ENCODE results near the gene CDH23. TPM values are rescaled to one million over a fixed set of nuclear protein-coding genes. Genes with fewer than 3 reads are reported as not detected.

Gene CDH23
- polyA plus RNA-seq, 2 of the 4 experiments (the other 2 are of a cell fraction) = 1.1 to 2.3 TPM

DNA sequence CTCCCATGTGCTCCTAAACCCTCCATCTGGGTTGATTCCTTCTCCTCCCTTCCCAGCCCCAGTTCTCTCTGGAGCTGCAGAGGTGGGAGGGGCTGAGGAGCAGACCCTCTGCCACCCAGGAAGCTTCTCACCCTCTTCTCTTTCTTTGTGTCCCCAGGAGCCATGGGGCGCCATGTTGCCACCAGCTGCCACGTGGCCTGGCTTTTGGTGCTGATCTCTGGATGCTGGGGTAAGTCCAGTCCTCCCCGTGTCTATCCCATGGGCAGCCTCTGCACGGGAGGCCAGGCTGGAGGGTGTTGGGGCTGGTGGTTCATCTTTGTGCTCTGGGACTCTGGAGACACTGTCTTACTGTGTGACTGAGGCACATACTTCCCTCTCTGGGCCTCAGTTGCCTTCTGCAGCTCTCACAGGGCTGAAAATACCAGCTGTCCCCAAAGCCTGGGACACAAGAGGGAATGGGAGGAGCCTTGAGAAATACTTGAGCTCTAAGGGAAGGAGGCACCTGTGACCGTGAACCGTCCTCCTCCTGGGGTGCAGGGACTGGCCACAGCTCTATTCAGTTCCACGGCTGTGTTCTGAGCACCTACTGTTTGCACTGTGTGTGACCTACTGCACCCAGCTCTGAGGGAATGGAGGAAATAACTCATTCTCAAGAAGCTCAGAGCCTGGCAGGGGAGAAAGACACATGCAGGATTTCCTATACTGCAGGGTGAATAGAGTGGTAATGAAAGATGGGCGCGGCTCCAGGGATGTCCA, 43.1 kb downstream of the CDH23 start:
- H3K4me3 ChIP-seq = no peak overlapping the region
- H3K9me3 ChIP-seq = no peaks in the 10 kb centered on the region
- DNase-seq (ENCODE audit: low read depth in 1 of 2, low spot score in 1 of 2) (no peak), FAIRE-seq (no peak), ATAC-seq (no peak)
- no peaks in the 10 kb centered on the region for H3K4me1 ChIP-seq
- no peak overlapping the region for H3K4me2 ChIP-seq
- POLR2A ChIA-PET = no interaction called here
- TF ChIP-seq HOXB5 (CRISPR knock-in tag; IDR thresholded peaks at IDR 0.05) = no peak
- TF ChIP-seq, protein P1, sequence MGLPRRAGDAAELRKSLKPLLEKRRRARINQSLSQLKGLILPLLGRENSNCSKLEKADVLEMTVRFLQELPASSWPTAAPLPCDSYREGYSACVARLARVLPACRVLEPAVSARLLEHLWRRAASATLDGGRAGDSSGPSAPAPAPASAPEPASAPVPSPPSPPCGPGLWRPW (IDR thresholded peaks at IDR 0.05) = no peak
- no peak for TF ChIP-seq EHF (CRISPR knock-in tag; IDR thresholded peaks at IDR 0.05)
- TF ChIP-seq SREBF2 (IDR thresholded peaks at IDR 0.05) = no peak
- TF ChIP-seq RFX5 (IDR thresholded peaks at IDR 0.05) = no peak
- TF ChIP-seq CHD4 (IDR thresholded peaks at IDR 0.05; ENCODE audit: borderline replicate concordance) = no peak
- no peak for TF ChIP-seq ZNF302 (CRISPR knock-in tag; IDR thresholded peaks at IDR 0.05)
- no peak for TF ChIP-seq NPAS2 (CRISPR knock-in tag; IDR thresholded peaks at IDR 0.05; ENCODE audit: borderline replicate concordance)
- no peak for TF ChIP-seq FOXS1 (CRISPR knock-in tag; IDR thresholded peaks at IDR 0.05)
- no peak for TF ChIP-seq PHF8 (IDR thresholded peaks at IDR 0.05; ENCODE audit: borderline replicate concordance, low read depth)
- TF ChIP-seq CBX2 (IDR thresholded peaks at IDR 0.05; ENCODE audit: borderline replicate concordance, low read depth) = no peak
- WGBS (ENCODE audit: missing lambda C conversion rate) = 59% methylated on average over 9 of the region's 9 CpGs
- no peak overlapping the region for H3K27ac ChIP-seq
- CTCF ChIA-PET = interaction anchor here (2.1 kb wide), 1 partner anchor 130 kb away, joined by 9 read pairs; no protein-coding TSS in a partner anchor

DNA sequence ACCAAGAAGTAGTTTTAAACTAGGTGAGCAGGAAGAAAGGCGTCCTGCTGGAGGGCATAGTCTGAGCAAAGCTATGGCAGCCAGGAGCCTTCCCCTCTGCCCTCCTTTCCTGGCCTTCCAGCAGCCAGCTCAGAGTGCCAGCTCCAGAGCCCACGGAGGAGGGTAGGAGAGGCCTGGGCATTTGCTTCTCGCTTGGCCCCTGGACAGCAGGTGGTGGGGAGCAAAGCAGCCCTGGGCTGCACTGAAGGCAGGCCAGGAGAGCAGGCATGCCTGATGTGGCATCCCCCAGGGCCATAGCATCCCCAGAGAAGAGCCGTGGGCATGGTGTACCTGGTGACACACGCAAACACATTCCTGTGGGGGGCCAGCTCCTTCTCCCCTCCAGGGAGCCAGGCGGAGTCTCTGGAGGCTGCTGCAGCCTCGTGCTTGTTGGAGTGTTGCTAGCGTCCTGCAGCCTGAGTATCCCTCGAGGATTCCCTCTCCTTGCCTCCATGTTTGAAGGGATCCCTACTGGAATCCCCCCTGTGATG, 43.9 kb downstream of the CDH23 start:
- no peak overlapping the region for H3K27ac ChIP-seq
- TF ChIP-seq ZSCAN20 (CRISPR knock-in tag; IDR thresholded peaks at IDR 0.05) (no peak), CHD2 (IDR thresholded peaks at IDR 0.05; ENCODE audit: low read length, partially characterized antibody) (no peak), SMC3 (IDR thresholded peaks at IDR 0.05) (no peak), TFCP2L1 (CRISPR knock-in tag; IDR thresholded peaks at IDR 0.05) (no peak), CBX2 (IDR thresholded peaks at IDR 0.05; ENCODE audit: borderline replicate concordance, low read depth) (no peak), NR3C1 (IDR thresholded peaks at IDR 0.05) (no peak), MAFK (IDR thresholded peaks at IDR 0.05; ENCODE audit: partially characterized antibody) (no peak), HOXB5 (CRISPR knock-in tag; IDR thresholded peaks at IDR 0.05) (no peak), RARB (CRISPR knock-in tag; IDR thresholded peaks at IDR 0.05) (no peak), NFE2L2 (conservative IDR thresholded peaks at IDR 0.05; ENCODE audit: low read length) (no peak)
- TF ChIP-seq, protein P1 (IDR thresholded peaks at IDR 0.05) = no peak
- TF ChIP-seq, protein P2, sequence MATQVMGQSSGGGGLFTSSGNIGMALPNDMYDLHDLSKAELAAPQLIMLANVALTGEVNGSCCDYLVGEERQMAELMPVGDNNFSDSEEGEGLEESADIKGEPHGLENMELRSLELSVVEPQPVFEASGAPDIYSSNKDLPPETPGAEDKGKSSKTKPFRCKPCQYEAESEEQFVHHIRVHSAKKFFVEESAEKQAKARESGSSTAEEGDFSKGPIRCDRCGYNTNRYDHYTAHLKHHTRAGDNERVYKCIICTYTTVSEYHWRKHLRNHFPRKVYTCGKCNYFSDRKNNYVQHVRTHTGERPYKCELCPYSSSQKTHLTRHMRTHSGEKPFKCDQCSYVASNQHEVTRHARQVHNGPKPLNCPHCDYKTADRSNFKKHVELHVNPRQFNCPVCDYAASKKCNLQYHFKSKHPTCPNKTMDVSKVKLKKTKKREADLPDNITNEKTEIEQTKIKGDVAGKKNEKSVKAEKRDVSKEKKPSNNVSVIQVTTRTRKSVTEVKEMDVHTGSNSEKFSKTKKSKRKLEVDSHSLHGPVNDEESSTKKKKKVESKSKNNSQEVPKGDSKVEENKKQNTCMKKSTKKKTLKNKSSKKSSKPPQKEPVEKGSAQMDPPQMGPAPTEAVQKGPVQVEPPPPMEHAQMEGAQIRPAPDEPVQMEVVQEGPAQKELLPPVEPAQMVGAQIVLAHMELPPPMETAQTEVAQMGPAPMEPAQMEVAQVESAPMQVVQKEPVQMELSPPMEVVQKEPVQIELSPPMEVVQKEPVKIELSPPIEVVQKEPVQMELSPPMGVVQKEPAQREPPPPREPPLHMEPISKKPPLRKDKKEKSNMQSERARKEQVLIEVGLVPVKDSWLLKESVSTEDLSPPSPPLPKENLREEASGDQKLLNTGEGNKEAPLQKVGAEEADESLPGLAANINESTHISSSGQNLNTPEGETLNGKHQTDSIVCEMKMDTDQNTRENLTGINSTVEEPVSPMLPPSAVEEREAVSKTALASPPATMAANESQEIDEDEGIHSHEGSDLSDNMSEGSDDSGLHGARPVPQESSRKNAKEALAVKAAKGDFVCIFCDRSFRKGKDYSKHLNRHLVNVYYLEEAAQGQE (IDR thresholded peaks at IDR 0.05) = no peak
- TF ChIP-seq, protein P3, sequence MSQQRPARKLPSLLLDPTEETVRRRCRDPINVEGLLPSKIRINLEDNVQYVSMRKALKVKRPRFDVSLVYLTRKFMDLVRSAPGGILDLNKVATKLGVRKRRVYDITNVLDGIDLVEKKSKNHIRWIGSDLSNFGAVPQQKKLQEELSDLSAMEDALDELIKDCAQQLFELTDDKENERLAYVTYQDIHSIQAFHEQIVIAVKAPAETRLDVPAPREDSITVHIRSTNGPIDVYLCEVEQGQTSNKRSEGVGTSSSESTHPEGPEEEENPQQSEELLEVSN (IDR thresholded peaks at IDR 0.05; ENCODE audit: borderline replicate concordance, low read depth) = no peak
- WGBS (ENCODE audit: missing lambda C conversion rate) = 57% methylated on average over 8 of the region's 9 CpGs
- H3K4me3 ChIP-seq = no peak overlapping the region
- DNase-seq (ENCODE audit: low read depth in 1 of 2, low spot score in 1 of 2) = no peak
- no peak overlapping the region for H3K4me2 ChIP-seq
- CTCF ChIA-PET = interaction anchor here (0.8 to 2.1 kb wide), 3 partner anchors 9 to 129 kb away, joined by 3 to 9 read pairs (median 6); partner anchors contain the start of gene CDH23
- FAIRE-seq = no peak
- no peaks in the 10 kb centered on the region for H3K9me3 ChIP-seq
- no peaks in the 10 kb centered on the region for H3K4me1 ChIP-seq
- no peak for ATAC-seq
- POLR2A ChIA-PET = no interaction called here

All from A549 (cell line).